Trophoblast cell (in vitro differentiated cells and primary cell): ENCODE data around the gene ADK.

ENCODE experiments used
- DNase-seq, 2 donors: peaks; one replicate each; pipeline ENCODE4 v3.0.0-alpha.2; 2016
- H2AFZ ChIP-seq: 2 replicates; pipeline ENCODE4 v1.6.1; 2013; ENCODE audit warnings: low read length, moderate library complexity, mild to moderate bottlenecking; ENCODE audit not compliant: insufficient read depth, poor library complexity
- H2AK5ac ChIP-seq: 2 replicates; pipeline ENCODE4 v1.6.1; 2013; ENCODE audit warnings: mild to moderate bottlenecking, low read length
- H2BK120ac ChIP-seq: 2 replicates; pipeline ENCODE4 v1.6.1; 2013; ENCODE audit warnings: low read length, mild to moderate bottlenecking, moderate library complexity; ENCODE audit not compliant: insufficient read depth, poor library complexity
- H2BK12ac ChIP-seq: 2 replicates; pipeline ENCODE4 v1.6.1; 2013; ENCODE audit warnings: mild to moderate bottlenecking, low read length, moderate library complexity
- H2BK5ac ChIP-seq: 2 replicates; pipeline ENCODE4 v1.6.1; 2013; ENCODE audit warnings: low read length, low read depth, moderate library complexity, mild to moderate bottlenecking; ENCODE audit not compliant: poor library complexity
- H3K14ac ChIP-seq: 2 replicates; pipeline ENCODE4 v1.6.1; 2013; ENCODE audit warnings: mild to moderate bottlenecking, low read length
- H3K18ac ChIP-seq: 2 replicates; pipeline ENCODE4 v1.6.1; 2013; ENCODE audit warnings: mild to moderate bottlenecking, low read length
- H3K23ac ChIP-seq: 2 replicates; pipeline ENCODE4 v1.6.1; 2013; ENCODE audit warnings: low read length
- H3K27ac ChIP-seq: 2 replicates; pipeline ENCODE4 v1.5.1; 2013; ENCODE audit warnings: low read depth, mild to moderate bottlenecking, inconsistent platforms, low read length, moderate library complexity
- H3K27me3 ChIP-seq: 2 replicates; pipeline ENCODE4 v1.6.1; 2013; ENCODE audit warnings: inconsistent platforms, mild to moderate bottlenecking, low read length, moderate library complexity; ENCODE audit not compliant: insufficient read depth
- H3K36me3 ChIP-seq, 2 experiments: 1 replicate in 1 of 2; 2 replicates in 1 of 2; pipeline ENCODE4 v1.6.1; 2013; ENCODE audit warnings: low read length in 2 of 2, mild to moderate bottlenecking in 2 of 2, moderate library complexity in 1 of 2; ENCODE audit not compliant: insufficient read depth in 2 of 2, control insufficient read depth in 1 of 2
- H3K4ac ChIP-seq: 2 replicates; pipeline ENCODE4 v1.6.1; 2013; ENCODE audit warnings: low read depth, mild to moderate bottlenecking, low read length, moderate library complexity
- H3K4me1 ChIP-seq, 2 experiments: 1 replicate in 1 of 2; 2 replicates in 1 of 2; pipeline ENCODE4 v1.6.1; 2013; ENCODE audit warnings: low read length in 2 of 2, mild to moderate bottlenecking in 2 of 2, moderate library complexity in 1 of 2; ENCODE audit not compliant: insufficient read depth in 2 of 2, control insufficient read depth in 1 of 2
- H3K4me2 ChIP-seq: 2 replicates; pipeline ENCODE4 v1.6.1; 2013; ENCODE audit warnings: inconsistent platforms, mild to moderate bottlenecking, low read length, moderate library complexity
- H3K4me3 ChIP-seq: 2 replicates; pipeline ENCODE4 v1.5.1; 2013; ENCODE audit warnings: mild to moderate bottlenecking, low read depth, low read length, inconsistent platforms
- H3K79me1 ChIP-seq: one replicate; pipeline ENCODE4 v1.6.1; 2013; ENCODE audit warnings: low read length
- H3K79me2 ChIP-seq: 2 replicates; pipeline ENCODE4 v1.6.1; 2013; ENCODE audit warnings: low read length, mild to moderate bottlenecking; ENCODE audit not compliant: control insufficient read depth, insufficient read depth, poor library complexity
- H3K9ac ChIP-seq: 2 replicates; pipeline ENCODE4 v1.6.1; 2013; ENCODE audit warnings: mild to moderate bottlenecking, low read length
- H3K9me3 ChIP-seq: 2 replicates; pipeline ENCODE4 v1.6.1; 2013; ENCODE audit warnings: low read depth, mild to moderate bottlenecking, control low read depth, inconsistent platforms, low read length; ENCODE audit not compliant: insufficient read depth
- H4K12ac ChIP-seq: 2 replicates; pipeline ENCODE4 v1.6.1; 2013; ENCODE audit warnings: low read depth, mild to moderate bottlenecking, low read length, moderate library complexity
- H4K8ac ChIP-seq: 2 replicates; pipeline ENCODE4 v1.6.1; 2013; ENCODE audit warnings: low read depth, mild to moderate bottlenecking, low read length, moderate library complexity
- H4K91ac ChIP-seq: one replicate; pipeline ENCODE4 v1.6.1; 2013; ENCODE audit warnings: low read depth, mild to moderate bottlenecking, low read length, moderate library complexity
- WGBS: extraction: QIAGEN DNeasy Blood & Tissue Kit; methylation state at CpG from one replicate; pipeline ENCODE4 v1.1.7; 2013; ENCODE audit warnings: missing lambda C conversion rate; ENCODE audit not compliant: insufficient read length, insufficient coverage; ENCODE audit errors: extremely low coverage; 5-methylcytosine and 5-hydroxymethylcytosine counted together

ADK gene

DNA sequence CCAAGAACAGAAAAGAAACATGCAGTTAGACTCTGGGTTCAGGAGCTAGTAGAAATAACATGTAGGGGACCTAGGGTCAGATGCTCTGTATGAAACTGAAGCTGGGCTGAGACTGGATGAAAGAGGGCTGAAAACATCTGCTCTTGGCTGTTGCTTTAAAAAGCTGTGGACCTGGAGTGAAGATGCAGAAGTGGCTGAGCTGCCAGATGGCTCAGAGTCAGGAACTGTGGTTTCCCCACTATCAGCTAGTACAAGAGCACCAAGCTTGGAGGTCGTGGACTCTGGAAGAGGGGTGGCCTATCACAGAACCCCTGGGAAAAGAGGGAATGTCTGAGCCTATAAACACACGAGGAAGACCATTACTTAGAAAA lies 5.9 kb downstream of the ADK start:
- Histone ChIP-seq H4K8ac (no peak overlapping the region), H3K4me1 (peaks cover 0 to 3% of the 10 kb centered on the region in 2 experiments), H3K4me3 (no peak overlapping the region), H2BK12ac (no peak overlapping the region), H2AFZ (no peak overlapping the region), H4K91ac (no peak overlapping the region), H4K12ac (no peak overlapping the region), H3K27ac (no peak overlapping the region), H3K14ac (no peak overlapping the region), H3K18ac (no peak overlapping the region), H2BK120ac (no peak overlapping the region), H3K4me2 (no peak overlapping the region), H3K79me2 (no peaks in the 10 kb centered on the region), H3K23ac (no peak overlapping the region), H3K9ac (no peak overlapping the region), H3K36me3 (no peaks in the 10 kb centered on the region), H3K27me3 (no peaks in the 10 kb centered on the region), H3K4ac (no peak overlapping the region), H3K79me1 (no peaks in the 10 kb centered on the region), H2BK5ac (no peak overlapping the region), H2AK5ac (no peak overlapping the region), H3K9me3 (no peaks in the 10 kb centered on the region)
- no CpG with 5 or more reads among the region's 2 CpGs for WGBS
- DNase-seq: no peak

GRCh38 chr10:74160013-74160412 lies 9.0 kb downstream of the ADK start:
- no peaks in the 10 kb centered on the region for H3K79me2 ChIP-seq
- H3K4me3 ChIP-seq: no peak overlapping the region
- H3K18ac ChIP-seq: no peak overlapping the region
- H2BK120ac ChIP-seq: no peak overlapping the region
- H3K27ac ChIP-seq: no peak overlapping the region
- no peak overlapping the region for H4K8ac ChIP-seq
- no peak overlapping the region for H2BK5ac ChIP-seq
- H3K4me2 ChIP-seq: no peak overlapping the region
- no peak overlapping the region for H4K12ac ChIP-seq
- no peak overlapping the region for H3K14ac ChIP-seq
- H2AK5ac ChIP-seq: no peak overlapping the region
- no peak overlapping the region for H2AFZ ChIP-seq
- no peaks in the 10 kb centered on the region for H3K9me3 ChIP-seq
- H3K36me3 ChIP-seq: no peaks in the 10 kb centered on the region
- DNase-seq: no peak
- H3K4ac ChIP-seq: no peak overlapping the region
- peaks cover 2 to 5% of the 10 kb centered on the region in 2 experiments for H3K4me1 ChIP-seq
- no peak overlapping the region for H3K9ac ChIP-seq
- H3K23ac ChIP-seq: no peak overlapping the region
- peaks cover 1% of the 10 kb centered on the region for H3K79me1 ChIP-seq
- no peaks in the 10 kb centered on the region for H3K27me3 ChIP-seq
- no peak overlapping the region for H2BK12ac ChIP-seq
- WGBS: no CpG with 5 or more reads among the region's 3 CpGs
- no peak overlapping the region for H4K91ac ChIP-seq

DNA sequence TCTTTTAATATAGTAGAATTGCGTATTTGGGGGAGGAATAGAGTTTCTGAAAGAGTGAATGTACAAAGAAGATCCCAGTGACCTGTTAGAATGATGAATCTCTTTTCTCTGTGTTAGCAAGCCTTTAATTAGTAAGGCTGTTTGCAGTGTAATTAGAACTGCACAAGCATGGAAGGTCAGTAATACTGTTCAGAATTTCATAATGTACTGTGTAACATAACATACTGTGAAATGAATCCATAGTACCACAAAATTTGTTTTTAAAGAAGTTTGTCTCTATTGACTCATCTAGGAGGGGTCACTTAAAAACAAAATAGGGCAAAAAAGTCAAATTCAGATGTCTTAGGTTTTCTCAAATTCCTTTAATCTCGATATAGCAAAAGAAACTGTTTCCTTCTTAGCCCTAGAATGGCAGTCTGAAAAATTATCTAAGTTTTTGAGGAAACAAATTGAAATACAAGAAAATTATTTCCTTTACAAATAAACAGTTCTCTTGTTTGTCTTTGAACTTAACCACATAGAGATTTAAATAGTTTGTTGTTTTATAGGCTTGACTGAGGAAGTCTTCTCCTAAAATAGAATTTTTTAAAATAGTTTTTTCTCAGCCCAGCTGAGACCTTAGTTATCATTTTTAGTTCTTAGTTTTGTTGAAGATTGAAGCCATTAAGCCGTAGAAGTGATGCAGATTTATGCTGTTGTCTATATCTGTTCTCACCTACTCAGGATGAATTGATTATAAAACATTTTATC lies 12.5 kb downstream of the ADK start:
- no peak overlapping the region for H3K9ac ChIP-seq
- H3K18ac ChIP-seq: no peak overlapping the region
- no CpG with 5 or more reads among the region's 3 CpGs for WGBS
- H2BK5ac ChIP-seq: no peak overlapping the region
- H3K27ac ChIP-seq: no peak overlapping the region
- no peak overlapping the region for H2BK120ac ChIP-seq
- H3K79me2 ChIP-seq: no peaks in the 10 kb centered on the region
- H3K36me3 ChIP-seq: no peaks in the 10 kb centered on the region
- no peak overlapping the region for H4K91ac ChIP-seq
- no peak overlapping the region for H3K4me2 ChIP-seq
- H3K4ac ChIP-seq: no peak overlapping the region
- H2BK12ac ChIP-seq: no peak overlapping the region
- H3K14ac ChIP-seq: no peak overlapping the region
- H2AK5ac ChIP-seq: no peak overlapping the region
- H4K8ac ChIP-seq: no peak overlapping the region
- no peak for DNase-seq
- no peak overlapping the region for H3K23ac ChIP-seq
- H4K12ac ChIP-seq: no peak overlapping the region
- no peaks in the 10 kb centered on the region for H3K27me3 ChIP-seq
- peaks cover 3% of the 10 kb centered on the region for H3K79me1 ChIP-seq
- H3K9me3 ChIP-seq: no peaks in the 10 kb centered on the region
- H2AFZ ChIP-seq: no peak overlapping the region
- no peak overlapping the region for H3K4me3 ChIP-seq
- H3K4me1 ChIP-seq: peaks cover 2 to 3% of the 10 kb centered on the region in 2 experiments

DNA sequence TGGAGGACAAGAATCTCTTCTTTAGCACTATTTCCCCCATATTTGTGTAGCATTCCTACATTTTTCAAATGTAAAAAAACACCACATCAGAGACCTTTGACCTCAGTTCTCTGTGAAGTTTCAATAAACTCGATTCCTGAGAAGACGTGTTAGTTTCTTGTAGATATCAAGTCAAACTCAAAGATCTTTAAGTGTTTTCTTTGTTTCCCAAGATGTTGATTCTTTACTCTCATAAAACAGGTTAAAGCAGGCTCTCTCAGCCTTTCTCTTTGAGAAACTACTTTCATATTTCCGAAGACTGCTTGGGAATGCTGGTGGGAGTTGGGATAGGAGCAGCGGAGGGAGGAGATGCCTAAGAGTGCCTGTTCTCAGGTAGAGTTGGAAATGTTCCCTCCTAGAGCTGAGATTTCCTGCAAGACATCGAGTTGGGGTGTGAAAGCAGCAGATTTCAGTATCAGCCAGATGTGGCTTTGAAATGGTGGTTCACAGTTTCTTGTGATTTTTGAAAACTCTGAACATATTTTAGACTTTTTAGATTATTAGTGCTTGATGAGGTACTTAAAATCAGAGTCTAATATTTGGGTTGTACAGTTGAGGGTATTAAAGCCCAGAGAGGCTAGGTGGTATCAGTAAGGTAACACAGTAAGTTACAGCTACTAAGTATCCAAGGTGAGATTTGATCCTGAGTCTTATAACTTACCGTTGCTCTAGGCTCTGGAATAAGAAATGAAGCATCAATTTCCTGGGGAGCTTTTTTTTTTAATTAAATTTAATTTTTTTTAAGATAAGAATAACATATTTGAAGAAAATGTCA lies 13.9 kb downstream of the ADK start:
- no peaks in the 10 kb centered on the region for H3K27me3 ChIP-seq
- peaks cover 2 to 3% of the 10 kb centered on the region in 2 experiments for H3K4me1 ChIP-seq
- no peak overlapping the region for H3K14ac ChIP-seq
- H2BK5ac ChIP-seq: no peak overlapping the region
- no peak overlapping the region for H3K4ac ChIP-seq
- no peak overlapping the region for H3K18ac ChIP-seq
- H3K23ac ChIP-seq: no peak overlapping the region
- no peak overlapping the region for H2AK5ac ChIP-seq
- no peak overlapping the region for H3K9ac ChIP-seq
- H2AFZ ChIP-seq: no peak overlapping the region
- no peak overlapping the region for H3K4me3 ChIP-seq
- H3K79me1 ChIP-seq: peaks cover 3% of the 10 kb centered on the region
- no peak overlapping the region for H4K91ac ChIP-seq
- H4K8ac ChIP-seq: no peak overlapping the region
- peak in 1 of 2 donors; percentile 21 for DNase-seq
- peak overlapping the region; percentile 61 for H2BK12ac ChIP-seq
- H3K4me2 ChIP-seq: peak overlapping the region; percentile 28
- no peak overlapping the region for H4K12ac ChIP-seq
- no CpG with 5 or more reads among the region's 6 CpGs for WGBS
- H3K79me2 ChIP-seq: no peaks in the 10 kb centered on the region
- H3K36me3 ChIP-seq: no peaks in the 10 kb centered on the region
- peak overlapping the region; percentile 60 for H3K27ac ChIP-seq
- H2BK120ac ChIP-seq: peak overlapping the region; percentile 8
- no peaks in the 10 kb centered on the region for H3K9me3 ChIP-seq
